GM11168 (cell line): Measurements from ENCODE around the gene RFX2.

Experiments
- in situ Hi-C: fragments of 300-500 bp; cut with MboI; formaldehyde crosslinking; loops from one replicate; pipeline ENCODE4 v1.12.0; 2022; ENCODE audit warnings: low sequenced_read_pairs; ENCODE audit not compliant: unreplicated experiment

The RFX2 gene

GRCh38 chr19:6062961-6063575, 47.2 kb downstream of the RFX2 start:
- in situ Hi-C loops: no loop called here

GRCh38 chr19:6062274-6062673, 48.0 kb downstream of the RFX2 start:
- in situ Hi-C loops: no loop called here

DNA sequence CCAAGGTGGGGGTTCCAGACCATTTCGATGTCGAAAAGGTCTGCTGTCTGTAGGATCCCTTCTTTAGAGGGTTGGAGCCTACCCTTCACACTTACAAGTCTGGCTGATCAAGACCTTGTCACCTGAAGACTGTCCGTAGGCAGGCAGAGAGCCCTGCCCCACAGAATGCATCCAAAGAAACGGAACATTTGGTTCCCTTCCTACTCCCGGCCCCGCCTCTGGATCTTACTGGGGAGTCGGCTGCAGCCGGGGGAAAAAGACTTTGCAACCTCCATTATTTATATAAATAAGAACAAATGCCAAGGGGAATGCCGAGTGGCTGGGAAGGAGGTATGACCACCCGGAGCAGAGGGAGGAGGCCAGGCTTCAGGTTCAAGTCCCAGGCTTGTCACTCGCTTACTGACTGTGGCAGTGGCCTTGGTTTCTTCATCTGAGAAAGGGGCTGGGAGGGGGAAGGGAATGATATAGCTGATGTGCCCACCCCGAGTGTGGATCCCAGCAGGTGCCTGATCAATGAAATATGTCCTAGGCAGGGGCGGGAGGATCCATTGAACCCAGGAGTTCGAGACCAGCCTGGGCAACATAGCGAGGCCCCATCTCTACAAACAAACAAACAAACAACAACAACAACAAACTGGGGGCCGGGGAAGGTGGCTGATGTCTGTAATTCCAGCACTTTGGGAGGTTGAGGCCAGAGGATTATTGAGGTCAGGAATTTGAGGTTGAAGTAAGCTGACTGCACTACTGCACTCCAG, 48.7 kb downstream of the RFX2 start:
- in situ Hi-C loops: no loop called here

DNA sequence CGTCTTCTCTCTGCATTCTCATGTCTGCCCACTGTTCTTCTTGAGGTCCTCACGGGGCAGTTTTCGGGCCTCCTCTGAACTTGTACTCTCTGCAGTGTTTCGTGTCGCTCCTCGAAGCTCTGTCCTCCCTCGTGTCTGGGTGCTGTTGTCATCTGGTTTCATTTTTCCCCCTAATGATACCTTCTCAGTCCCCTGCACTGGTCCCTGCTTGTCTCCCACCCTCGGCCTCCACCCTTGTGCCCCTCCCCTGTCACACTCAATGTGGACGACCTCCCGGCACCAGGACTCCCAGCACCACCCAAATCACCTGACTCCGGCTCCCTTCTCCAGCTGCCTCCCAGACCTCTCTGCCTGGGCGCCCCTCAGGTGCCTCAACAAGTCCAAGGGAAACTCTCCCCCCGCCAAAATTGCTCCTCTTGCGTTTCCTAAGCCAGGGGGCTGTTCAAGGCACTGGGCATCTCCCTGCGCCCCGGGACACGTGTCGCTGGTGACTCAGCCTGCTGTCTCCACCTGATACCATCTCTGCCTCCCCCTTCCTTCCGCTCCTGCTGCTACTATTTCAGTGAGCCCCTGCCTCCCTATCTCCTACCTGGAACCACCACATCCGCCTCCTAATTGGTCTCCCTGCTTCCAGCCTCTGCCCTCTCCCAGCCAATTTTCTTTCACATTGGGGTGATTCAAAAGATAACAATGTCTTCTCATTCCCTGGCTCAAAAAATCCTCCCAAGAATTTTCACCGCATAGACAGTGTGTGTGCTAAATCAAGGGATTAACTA, 49.5 kb downstream of the RFX2 start:
- in situ Hi-C loops: no loop called here

GRCh38 chr19:6059988-6060599, 50.2 kb downstream of the RFX2 start:
- in situ Hi-C loops: no loop called here

DNA sequence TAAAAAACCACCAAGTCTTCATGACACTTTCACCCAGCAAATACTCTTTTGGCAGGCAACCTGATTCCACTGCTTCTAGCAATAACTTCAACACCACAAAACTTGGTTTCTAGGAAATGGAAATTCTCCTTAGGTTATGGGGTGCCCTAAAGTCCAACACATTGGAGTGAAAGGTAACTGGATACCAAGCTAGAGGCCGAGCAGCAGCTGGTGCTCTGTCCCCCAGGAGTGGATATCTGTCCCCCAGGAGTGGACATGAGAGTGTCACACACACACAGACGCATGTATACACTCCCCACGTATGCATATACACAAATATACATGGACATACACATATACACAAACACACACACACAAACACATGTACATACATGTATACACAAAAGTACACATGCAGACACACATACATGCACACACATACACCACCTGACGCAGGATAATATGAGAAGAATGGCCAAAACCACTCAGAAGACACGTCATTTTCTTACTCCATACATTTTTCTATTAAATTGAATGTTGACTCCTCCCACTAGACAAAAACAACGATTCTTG, 50.8 kb downstream of the RFX2 start:
- in situ Hi-C loops: no loop called here

DNA sequence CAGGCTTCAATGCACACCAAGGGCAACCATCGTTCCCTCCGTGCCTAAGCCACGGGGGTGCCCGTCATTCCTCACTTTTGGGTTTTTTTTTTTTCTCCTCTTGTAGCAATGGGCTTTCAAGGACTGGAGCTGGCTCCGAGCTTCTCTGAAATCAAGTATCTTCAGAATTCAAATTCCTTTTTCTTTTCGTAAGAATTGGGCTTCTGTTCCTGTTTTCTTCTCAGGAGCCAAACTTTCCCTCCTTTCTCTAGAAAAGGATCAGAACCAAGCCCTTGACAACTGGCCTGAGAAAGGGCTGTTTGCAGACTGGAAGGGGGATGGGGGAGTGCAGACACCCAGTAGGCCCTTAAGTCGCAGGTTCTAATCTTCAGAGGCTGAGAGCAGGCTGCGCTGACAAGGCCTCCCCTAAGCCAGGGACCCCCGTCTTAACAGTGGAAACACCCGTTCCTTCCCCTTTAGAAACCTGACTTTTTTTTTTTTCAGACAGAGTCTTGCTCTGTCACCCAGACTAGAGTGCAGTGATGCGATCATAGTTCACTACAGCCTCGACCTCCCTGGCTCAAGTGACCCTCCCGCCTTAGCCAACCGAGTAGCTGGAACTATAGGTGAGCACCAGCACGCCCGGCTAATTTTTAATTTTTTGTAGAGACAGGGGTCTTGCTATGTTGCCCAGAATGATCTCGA, 51.6 kb downstream of the RFX2 start:
- in situ Hi-C loops: no loop called here

DNA sequence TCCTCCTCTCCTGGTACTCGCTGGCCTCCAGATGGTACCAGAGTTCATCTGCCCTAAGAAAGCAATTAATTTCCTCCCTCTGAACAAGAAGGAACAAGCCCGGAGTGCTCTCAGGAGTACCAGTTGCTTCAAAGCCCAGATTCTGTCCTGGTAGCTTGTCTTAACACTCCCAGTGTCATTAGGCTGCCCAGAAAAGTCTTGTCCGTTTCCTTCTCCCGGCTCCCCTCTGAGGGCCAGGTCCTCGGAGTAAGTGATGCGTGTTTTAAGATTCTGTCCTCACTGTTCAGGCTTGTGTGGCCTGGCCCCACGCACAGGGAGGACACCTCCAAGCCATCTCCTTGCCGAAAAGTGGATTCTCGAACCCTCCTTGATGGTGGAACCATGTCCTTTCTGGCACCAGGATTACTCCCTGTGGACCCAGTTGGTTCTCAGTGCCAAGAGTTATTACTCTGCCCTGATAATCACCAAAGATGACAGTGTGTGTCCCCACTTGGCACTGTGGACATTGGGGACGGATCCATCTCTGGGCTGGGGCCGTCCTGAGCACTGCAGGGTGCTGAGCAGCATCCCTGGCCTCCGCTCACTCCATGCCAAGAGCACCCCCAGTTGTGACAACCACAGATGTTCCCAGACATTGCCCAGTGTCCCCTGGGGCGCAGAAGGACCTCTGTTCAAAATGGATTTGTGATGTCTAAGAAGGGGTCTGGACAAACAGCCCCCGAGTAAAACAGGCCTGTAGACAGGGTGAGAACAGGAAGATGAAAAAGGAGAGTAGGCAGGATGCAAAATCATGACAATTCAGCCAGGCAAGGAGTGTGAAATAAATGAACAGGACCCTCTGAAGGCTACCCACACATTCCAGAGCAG, 52.4 kb downstream of the RFX2 start:
- in situ Hi-C loops: no loop called here

- in situ Hi-C loops: no loop called here
Measured at GRCh38 chr19:6056801-6057650, 53.3 kb downstream of the RFX2 start.

DNA sequence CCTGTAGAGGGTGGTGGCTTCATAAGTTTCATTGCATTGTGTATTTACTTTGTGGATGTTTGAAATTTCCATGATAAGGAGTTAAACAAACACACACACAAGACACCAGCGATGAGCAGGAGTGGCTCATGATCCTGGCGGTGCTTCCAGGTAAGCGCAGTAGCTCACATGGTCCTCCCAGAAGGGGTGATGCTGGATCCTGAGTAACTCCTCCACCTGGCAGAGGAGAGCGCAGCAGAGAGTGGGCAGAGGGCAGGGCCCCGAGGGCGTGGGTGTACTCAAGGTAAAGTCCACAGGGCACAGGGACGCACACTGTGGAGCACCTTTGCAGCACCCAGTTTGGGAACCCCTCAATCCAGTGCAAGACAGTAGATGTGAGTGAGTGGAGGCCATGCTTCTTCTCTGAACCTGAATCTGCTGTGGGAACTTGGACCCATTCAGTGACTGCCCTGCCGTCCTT, 54.0 kb downstream of the RFX2 start:
- in situ Hi-C loops: no loop called here

DNA sequence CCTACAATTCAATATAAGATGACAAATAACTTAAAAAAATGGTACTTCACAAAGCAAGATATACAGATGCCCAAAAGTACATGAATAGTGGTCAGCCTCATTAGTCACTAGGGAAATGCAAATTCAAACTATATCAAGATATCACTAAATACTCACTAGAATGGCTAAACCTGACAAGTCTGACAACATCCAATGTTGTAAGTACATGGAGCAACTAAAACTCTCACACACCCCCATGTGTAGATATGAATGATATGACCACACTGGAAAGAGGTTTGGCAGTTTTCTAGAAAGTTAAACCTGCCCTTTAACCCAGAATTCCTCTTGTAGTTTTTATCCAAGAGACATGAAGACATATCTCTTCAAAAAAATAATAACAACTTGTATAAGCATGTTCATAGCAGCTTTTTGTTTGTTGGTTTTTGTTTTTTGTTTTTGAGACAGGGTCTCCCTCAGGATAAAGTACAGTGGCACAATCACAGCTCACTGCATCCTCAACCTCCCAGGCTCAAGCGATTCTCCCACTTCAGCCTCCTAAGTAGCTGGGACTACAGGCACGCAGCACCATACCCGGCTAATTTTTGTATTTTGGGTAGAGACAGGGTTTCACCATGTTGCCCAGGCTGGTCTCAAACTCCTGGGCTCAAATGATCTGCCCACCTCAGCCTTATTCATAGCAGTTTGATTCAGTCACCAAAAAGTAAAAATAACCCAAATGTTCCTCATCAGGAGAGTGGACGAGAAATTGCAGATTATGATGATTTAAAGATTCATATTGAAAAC, 55.1 kb downstream of the RFX2 start:
- in situ Hi-C loops: no loop called here

GRCh38 chr19:6048793-6049405, 61.4 kb downstream of the RFX2 start:
- in situ Hi-C loops: no loop called here

DNA sequence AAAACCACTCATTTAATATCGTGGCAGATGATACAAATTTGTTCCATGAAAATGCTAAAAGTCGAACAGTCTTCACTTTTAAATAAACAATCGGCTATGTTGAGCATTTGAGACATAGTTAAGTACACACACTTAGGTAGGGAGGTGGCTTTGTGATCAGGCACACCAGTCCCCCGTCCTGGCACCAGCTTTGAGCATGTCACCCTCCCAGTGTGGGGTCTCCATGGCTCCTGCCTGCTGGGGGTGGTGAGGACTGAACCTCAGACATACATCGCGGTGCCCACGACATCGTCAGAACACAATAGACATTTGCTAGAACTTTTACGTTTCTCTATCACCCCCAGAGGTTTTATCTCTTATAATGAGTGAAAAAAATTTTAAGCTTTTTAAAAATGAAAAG, 62.0 kb downstream of the RFX2 start:
- in situ Hi-C loops: no loop called here

- in situ Hi-C loops: no loop called here
Measured at GRCh38 chr19:6047741-6048251, 62.5 kb downstream of the RFX2 start.

- in situ Hi-C loops: no loop called here
Measured at GRCh38 chr19:6047256-6047655, 63.0 kb downstream of the RFX2 start.

GRCh38 chr19:6045108-6045507, 65.2 kb downstream of the RFX2 start:
- in situ Hi-C loops: no loop called here
